Muscle of arm (tissue), 12 donors: ENCODE data around the gene OBP2A. TPM values are rescaled to one million over a fixed set of nuclear protein-coding genes. Genes with fewer than 3 reads are reported as not detected.

Experiments
- DNase-seq: peaks from one replicate; pipeline ENCODE4 v3.0.0-alpha.2; 2013
- polyA plus RNA-seq, 12 donors: library from polyadenylated mRNA; unstranded; fragments of 120-200 nt; gene quantifications; one replicate each; pipeline ENCODE4 v1.2.1, GENCODE V29; 2013; ENCODE audit not compliant: insufficient read length in 12 of 12

The OBP2A gene
- polyA plus RNA-seq, 12 donors = not detected

DNA sequence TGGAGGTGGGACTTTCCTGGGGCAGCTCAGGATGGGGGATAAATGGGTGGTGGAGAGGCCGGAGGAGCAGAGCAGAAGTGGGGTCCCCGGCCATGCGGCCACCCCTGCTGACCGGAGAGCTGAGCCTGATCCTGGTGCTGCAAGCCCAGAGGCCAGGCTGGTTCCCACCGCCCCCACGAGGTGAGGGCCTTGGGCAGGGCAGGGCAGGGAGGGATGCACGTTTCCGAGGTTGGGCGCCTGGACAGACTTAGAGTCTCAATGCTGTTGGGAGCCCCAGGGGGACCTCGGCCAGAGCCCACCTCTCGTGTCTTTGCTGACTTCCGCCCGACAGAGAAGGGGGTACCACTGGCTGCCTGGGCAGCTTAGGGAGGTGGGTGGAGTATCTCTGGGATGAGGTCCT, 5.5 kb downstream of the OBP2A start:
- DNase-seq = no peak

- no peak for DNase-seq
Observed at GRCh38 chr9:135552021-135552697, 6.2 kb downstream of the OBP2A start.

DNA sequence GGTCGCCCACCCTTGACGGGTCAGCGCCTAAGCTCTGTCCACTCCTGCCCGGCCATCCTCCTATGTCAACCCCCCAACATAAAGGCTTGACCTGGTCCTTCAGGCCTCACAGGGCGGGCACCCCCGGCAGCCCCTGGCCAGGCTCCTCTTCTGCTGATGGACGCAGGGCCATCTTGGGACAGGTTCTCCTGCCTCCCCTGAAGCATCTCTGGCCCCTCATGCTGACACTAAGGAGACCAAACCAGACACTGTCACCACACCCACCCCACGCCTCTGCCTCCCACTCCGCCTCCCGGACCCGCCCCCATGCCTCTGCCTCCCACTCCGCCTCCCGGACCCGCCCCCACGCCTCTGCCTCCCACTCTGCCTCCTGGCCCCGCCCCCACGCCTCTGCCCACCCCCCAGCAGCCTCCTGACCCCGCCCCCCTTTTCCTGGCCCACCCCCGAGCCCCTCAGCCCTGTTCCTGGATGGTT, 6.8 kb downstream of the OBP2A start:
- no peak for DNase-seq

GRCh38 chr9:135554718-135555117, 8.8 kb downstream of the OBP2A start:
- DNase-seq = no peak

DNA sequence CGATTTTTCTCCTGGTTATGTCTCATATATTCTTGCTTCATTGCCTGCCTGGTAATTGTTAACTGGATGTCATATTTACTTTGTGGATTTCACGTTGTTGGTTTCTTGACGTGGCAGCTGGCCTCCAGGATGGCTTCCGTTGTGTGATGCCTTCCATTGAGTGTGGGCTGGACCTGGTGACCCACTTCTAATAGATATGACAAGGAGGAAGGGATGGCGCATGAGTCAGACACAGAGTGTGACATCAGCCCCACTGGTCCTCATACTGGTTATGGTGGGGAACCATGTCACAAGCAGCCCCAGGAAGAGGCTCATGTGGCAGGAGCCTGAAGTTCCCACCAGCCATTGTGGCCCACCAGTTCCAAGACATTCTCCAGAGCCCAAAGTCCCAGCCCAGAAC, 9.3 kb downstream of the OBP2A start:
- no peak for DNase-seq

DNA sequence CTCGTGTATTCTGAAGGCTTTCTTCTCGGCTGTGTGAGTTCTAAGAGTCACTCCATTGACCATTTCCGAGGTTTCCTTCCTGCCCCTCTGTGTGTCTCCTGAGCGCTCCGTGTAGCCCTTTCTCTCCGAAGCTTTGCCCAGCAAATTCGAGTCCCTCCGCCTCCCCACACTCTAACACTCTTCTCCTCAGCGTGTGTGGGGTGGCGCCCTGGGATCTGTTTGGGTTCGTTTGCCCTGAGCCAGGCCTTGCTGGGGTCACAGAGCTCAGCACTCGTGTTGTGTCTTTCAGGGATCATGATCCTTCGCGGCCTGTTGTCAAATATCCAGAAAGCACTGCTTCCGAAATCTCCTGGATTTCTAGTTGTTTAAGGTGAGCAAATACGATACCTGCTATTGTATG, 10.0 kb downstream of the OBP2A start:
- DNase-seq = no peak

GRCh38 chr9:135559606-135560005, 13.7 kb downstream of the OBP2A start:
- no peak for DNase-seq

- no peak for DNase-seq
Observed at GRCh38 chr9:135561391-135562234, 15.7 kb downstream of the OBP2A start, which contains the start of gene PAEP. Gene PAEP, plus strand, starts transcription at chr9:135561756.

- no peak for DNase-seq
Observed at GRCh38 chr9:135562235-135562745, 16.4 kb downstream of the OBP2A start.

DNA sequence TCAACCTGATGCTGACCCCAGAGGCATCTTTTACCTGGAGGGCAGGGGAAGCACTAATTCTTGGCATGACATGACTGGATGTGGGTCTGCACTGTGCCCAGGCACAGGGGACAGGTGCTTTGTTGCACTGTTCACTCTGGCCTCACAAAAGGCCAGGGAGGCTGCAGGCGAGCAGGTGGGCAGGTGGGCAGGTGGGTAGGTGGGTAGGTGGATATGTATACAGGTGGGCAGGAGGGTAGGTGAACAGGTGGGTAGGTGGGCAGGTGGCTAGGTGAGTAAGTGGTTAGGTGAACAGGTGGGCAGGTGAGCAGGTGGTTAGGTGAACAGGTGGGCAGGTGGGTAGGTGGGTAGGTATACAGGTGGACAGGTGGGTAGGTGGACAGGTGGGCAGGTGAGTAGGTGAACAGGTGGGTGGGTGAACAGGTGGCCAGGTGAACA, 17.1 kb downstream of the OBP2A start:
- no peak for DNase-seq

DNA sequence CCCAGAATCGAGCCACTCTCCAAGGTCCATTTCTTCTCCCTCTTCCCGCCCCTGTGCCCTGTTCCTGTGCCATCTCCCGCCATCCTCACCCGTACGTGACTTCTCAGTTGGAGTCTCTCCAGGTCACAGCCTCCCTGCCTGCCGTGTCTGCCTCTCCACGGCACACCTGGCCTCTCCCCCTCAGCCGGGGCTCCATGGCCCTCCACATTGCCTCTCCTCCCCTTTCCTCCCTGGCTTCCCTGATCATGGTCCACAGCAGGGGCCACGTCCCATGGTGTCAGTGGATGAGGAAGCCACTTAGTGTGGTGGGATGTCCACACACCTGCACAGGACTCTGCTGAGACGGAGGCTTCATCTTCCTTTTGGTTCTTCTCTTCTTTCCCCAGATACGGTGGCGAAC, 17.9 kb downstream of the OBP2A start:
- no peak for DNase-seq

GRCh38 chr9:135565141-135565628, 19.3 kb downstream of the OBP2A start:
- no peak for DNase-seq

DNA sequence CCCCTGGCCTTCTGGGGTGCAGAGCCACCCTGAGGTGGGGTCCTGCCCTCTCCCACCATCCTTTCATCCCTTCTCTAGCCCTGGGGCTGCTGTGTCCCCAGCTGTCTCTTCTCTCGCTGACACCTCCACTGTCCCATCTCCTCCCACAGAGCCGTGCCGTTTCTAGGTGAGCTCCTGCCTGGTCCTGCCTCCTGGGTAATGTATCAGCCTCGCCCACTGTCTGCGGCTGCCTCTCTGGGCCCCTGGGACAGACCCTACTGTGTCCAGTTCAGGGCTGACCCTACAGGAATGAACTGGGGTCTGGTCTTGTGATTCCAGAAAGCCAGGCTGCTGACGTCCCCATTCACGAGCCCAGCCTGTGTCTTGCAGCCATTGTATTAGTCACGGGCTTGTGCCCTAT, 19.7 kb downstream of the OBP2A start:
- DNase-seq = no peak

DNA sequence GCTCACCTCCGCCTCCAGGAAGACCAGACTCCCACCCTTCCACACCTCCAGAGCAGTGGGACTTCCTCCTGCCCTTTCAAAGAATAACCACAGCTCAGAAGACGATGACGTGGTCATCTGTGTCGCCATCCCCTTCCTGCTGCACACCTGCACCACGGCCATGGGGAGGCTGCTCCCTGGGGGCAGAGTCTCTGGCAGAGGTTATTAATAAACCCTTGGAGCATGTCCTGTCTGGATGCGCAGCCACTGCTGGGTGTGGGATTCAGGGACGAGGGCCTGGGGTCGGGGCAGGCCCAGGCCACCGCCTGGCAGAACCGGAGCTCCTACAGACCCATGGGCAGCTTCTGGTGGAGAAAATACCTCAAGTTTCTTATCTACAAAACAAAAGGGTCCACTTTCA, 20.6 kb downstream of the OBP2A start:
- DNase-seq = no peak

DNA sequence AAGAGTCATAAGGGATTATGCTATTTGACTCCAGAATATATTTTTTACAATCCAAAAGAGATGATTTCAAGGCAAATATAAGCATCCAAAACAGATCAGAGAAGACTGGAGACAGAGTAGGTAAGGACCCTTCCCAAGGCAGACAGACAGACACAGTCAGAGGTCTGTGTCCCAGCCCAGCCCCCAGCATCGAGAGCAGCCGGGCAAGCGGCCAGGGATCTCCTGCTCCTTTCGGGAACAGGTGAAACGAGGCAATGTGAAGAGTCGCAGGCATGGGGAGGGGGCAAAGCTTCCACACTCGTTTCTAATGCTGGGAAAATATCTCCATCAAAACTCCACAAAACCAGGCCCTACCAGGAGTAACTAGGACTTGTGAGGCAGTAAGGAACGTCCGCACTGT, 21.4 kb downstream of the OBP2A start:
- no peak for DNase-seq

- DNase-seq = no peak
Observed at GRCh38 chr9:135568026-135568425, 22.1 kb downstream of the OBP2A start.

DNA sequence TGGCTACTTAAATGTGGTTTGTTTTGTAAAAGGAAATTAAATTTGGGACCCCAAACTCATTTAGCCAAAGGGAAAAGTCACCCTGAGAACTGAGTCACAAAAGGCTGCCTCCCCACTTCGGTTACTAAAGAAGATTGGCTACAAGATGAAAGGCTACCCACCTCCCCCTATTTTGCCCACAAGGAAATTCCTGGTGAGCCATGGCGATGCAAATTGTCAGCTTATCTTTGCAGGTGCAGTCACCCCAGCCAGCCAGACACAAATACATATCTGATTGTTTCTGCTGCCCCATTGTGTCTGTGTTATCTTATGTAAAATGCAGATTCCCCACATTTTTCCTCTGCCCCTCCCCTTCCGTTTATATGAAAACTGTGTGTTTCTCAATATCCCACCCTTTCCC, 24.5 kb downstream of the OBP2A start:
- no peak for DNase-seq

DNA sequence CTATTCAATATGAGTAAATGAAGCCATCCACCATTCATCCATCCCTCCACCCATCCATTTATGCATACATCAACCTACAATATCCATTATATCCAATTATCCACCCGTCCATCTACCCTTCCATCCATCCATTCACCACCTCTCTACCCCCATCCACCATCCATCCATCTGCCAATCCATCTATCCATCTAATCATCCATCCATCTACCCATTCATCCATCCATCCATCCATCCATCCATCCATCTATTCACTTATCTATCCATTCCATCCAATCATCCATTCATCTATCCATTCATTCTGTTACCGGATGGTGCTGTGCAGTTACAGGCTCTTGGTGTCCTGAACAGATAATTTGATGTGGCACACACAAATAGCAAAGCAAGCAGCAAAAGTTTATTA, 26.3 kb downstream of the OBP2A start:
- DNase-seq = no peak

GRCh38 chr9:135573124-135573523, 27.2 kb downstream of the OBP2A start:
- DNase-seq = no peak

GRCh38 chr9:135574331-135574730, 28.4 kb downstream of the OBP2A start:
- DNase-seq = no peak

- DNase-seq = no peak
Observed at GRCh38 chr9:135574943-135575342, 29.0 kb downstream of the OBP2A start.

DNA sequence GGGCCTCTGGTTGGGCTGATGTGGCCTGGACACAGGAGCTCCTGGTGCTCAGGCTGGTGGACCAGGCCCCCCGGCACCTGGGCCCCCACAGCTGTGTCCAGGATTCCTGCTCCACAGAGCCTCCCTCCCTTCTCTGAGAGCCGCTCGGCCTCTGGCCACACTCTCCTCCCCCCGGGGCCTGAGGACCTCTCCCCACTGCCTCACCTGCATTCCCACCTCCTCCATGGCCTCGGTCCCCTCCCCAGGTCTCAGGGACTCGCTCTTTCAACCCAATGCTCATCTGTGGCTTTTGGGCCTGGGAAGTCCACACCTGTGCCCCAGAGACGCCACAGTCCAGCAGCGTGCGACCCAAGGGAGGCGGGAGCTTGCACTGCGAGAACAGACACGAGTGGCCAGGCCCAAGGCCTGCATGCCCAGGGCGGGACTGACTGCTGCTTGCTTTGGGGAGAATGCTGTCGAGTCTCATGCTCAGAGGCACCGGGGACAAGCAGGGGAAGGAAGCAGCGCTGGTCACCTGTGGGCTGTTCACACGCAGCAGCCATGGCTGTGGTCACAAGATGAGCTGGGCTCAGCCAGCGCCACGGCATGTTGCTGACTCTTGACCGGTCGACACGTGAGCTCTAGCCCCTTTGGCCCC, 30.2 kb downstream of the OBP2A start:
- no peak for DNase-seq
